ENCODE results near the gene NELFCD.
"Not testable (repeated sequence)": the region's sequence is repeated elsewhere in the genome, so short reads cannot be mapped to it uniquely, and the experiment has no call there.

The NELFCD gene

GRCh38 chr20:58973866-58974265 lies 7.2 kb upstream of the NELFCD start:
- peak in 1 of 4 experiments; percentile 23 for DNase-seq

DNA sequence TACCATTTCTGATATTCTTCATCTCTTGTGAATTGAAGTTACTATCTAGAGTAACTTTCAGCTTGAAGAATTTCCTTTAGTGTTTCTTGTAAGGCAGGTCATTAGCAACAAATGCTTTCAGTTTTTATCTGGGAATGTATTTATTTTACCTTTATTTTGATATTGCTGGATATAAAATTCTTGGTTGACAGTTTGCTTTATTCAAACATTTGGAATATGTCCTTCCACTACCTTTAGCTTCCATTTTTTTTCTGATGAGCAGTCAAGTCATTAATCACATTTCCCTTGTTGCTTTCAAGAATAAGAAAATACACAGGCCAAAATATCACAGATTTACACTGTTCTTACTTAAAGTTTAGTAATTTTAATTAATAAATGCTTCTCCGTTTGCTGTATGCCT lies 5.7 kb upstream of the NELFCD start:
- no peak for DNase-seq

DNA sequence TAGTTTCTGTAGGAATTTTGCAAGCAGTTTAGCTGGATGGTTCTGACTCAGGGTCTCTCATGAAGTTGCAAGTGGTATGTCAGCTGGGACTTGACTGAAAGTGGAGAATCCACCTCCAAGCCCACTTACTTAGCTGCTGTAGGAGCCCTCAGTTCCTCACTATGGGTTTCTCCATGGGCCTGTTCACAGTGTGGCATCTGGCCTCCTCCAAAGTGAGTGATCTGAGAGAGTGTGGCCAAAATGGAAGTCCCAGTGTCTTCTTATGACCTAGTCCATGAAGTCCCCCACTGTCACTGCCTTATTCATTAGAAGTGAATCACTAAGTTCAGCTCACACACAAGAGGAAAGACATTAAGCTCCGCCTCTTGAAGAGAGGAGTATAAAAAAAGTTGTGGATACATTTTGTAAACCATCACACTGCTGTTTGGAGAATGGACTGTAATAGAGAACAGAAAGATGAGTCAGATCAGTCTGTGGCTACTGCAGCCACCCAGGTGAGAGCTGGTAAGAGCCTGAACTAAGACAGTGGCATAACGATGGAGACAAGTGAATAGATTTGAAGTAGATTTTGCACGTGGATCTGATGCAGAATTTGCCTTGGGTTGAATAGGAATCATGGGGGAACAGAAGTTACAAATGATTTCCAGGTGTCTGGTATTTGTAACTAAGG lies 4.9 kb upstream of the NELFCD start:
- no peak for DNase-seq

DNA sequence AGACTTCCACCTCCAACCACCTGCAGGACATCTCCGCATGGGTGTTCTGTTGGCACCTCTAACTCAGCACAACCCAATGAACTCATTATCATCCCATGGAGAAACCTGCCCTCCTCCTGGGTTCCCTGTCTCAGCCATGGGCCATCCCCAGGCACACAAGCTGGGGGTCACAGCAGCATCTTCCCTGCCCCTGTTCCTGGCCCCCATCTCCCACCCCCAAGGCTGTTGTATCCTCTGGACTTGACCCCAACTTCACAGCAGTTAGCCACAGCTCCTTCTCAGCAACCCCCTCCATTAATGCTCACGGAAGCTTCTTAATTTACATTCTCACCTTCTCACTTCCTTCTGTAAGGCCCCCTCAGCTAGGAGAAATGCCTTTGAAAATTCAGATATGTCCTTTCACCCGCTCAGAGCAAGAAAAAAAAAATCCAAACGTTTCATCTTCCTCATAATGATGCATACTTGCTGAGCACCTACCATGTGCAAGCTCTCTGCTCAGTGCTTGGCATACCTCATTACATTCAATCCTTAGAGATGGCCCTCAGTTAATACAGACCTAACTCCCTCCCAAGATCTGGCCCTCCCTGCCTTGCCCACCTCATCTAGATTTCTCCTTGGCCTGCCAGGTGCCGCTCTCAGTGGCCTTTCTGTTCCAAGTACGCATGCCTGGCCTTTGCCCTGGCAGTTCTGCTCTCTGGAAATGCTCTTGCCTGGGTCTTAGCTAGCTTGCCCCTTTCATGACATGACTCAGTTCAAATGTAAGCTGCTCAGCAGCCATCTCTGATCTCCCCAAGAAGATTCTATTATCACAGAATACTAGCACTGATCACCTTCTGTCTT lies 2.5 kb upstream of the NELFCD start:
- no peak for DNase-seq

GRCh38 chr20:58981628-58982364 lies 740 bp downstream of the NELFCD start:
- DNase-seq = no peak

- DNase-seq = no peak
These were observed 1.5 kb downstream of the NELFCD start for GRCh38 chr20:58982406-58983114.

- not testable (repeated sequence) for DNase-seq
These were observed 2.0 kb downstream of the NELFCD start for GRCh38 chr20:58983115-58983468.

DNA sequence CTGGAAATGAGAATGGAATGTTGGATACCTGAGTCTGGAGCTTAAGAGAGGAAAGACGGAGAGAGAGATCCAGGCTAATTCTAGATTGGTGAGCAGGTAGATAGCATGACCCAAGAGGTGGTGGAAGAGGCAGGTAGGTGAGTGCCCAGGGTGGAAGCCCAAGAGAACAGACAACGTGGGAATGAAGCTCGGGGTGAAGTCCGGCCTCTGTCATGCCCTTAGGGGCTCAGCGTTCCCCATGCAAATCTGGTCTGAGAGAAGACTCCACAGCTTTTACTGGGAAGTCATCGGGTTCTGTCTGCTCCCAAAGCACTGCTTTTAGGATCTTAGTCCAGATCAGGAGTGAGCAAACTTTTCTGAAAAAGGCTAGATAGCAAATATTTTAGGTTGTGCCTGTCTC lies 3.6 kb downstream of the NELFCD start:
- DNase-seq = no peak

- no peak for DNase-seq
These were observed 4.6 kb downstream of the NELFCD start for GRCh38 chr20:58985656-58986055.

GRCh38 chr20:58986286-58986967 lies 5.4 kb downstream of the NELFCD start:
- DNase-seq = no peak

- DNase-seq = no peak
These were observed 6.0 kb downstream of the NELFCD start for GRCh38 chr20:58986968-58987517.

- DNase-seq = no peak
These were observed 6.9 kb downstream of the NELFCD start for GRCh38 chr20:58987790-58988564.

- DNase-seq = no peak
These were observed 7.5 kb downstream of the NELFCD start for GRCh38 chr20:58988565-58988882.

DNA sequence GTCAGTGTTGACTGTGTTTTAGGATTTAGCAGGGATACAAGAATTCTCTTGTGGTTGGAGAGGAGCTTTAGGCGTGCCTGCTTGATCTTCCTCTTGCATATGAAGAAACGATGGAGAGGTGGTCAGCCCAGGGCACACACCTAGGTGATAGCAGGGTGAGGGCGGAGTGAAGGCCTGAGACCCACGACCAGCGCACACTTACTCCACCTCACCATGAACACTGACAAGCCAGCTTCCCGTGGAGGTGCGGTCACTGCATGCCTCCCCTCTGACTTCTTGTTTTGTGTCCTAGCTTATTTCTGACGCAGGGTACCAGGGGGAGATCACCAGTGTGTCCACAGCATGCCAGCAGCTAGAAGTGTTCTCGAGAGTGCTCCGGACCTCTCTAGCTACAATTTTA lies 8.1 kb downstream of the NELFCD start:
- no peak for DNase-seq

- no peak for DNase-seq
These were observed 9.8 kb downstream of the NELFCD start for GRCh38 chr20:58990651-58991445.

GRCh38 chr20:58991715-58992114 lies 10.7 kb downstream of the NELFCD start:
- DNase-seq = no peak

DNA sequence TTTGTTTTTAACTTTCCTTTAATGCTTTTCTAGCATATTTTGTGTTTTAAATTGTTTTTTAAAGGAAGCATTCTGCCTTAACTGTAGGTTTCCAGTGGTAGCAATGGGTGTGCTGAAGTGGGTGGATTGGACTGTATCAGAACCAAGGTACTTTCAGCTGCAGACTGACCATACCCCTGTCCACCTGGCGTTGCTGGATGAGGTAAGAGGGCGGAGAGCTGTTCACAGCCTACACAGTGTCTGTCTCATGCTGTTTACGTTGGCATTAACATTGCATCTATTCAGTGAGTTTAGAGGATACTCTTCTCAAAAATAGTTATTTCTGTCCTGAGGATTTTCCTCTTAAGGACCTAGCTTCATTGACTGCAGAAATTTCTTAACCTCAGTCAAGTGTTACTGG lies 11.9 kb downstream of the NELFCD start:
- DNase-seq = no peak

GRCh38 chr20:58993332-58994248 lies 12.5 kb downstream of the NELFCD start:
- DNase-seq = no peak
